NCI-H2081 (cell line): ENCODE results near the gene RUBCNL.

ENCODE experiments used
- DNase-seq, 2 experiments: peaks; one replicate each; lab custom pipeline; 2025; lab: John Stamatoyannopoulos, UW

RUBCNL gene

DNA sequence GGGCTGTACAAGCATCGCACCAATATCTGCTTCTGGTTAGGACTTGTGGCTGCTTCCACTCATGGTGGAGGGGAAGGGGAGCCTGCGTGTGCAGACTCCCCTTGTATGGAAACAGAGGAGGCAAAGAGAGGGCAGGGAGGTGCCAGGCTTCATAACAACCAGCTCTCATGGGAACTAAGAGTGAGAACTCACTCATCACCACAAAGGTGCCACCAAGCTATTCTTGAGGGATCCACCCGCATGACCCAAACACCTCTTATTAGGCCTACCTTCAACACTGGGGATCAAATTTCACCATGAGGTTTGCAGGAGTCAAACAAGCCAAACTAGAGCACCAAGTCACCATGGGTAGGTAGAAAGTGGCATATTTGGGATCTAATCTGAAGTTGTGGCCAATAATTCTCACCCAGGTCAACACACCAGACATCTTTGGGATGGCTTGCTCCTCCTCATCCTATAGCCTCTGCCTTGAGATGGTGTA lies 46.4 kb downstream of the RUBCNL start:
- no peak for DNase-seq

DNA sequence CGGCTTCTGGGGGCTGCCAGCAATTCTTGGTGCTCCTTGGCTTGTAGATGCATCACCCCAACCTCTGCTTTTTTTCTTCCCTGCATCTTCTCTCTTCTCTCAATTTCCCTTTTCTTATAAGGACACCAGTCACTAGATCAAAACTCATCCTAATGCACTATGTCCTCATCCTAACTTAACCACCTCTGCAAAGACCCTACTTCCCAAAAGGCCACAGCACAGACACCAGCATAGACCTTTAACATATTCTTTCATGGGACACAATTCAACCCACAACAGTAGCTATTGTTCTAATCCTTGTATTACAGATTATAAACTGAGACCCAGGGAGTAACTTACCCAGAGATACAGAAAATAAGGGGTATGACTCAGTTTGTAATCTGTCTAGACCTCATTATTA lies 47.0 kb downstream of the RUBCNL start:
- no peak for DNase-seq

DNA sequence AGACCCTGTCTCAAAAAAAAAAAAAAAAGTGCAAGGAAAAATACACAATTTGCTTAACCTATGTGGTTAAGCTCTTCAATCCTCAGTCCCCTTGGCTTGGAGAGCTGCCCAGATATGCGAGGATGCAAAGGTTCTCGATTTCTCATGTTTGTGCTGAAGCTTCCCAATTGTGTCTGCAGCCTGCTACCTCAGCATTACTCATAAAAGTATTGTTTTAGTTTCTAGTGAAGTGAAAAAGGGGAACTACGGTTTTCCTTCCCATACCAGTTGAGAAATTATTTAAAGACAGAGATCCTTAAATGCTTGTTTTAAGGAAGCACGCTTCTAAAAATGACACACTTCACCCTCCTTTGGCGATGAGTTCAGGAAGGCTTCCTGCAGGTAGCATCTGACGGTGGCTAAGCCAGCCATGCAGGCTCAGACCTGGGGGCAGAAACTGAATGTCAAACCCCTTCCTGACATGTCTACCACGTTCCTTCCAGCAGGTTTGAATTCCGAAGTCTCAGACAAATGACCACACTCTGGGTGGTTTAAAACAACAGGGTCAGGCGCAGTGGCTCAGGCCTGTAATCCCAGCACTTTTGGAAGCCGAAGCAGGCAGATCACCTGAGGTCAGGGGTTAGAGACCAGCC lies 47.9 kb downstream of the RUBCNL start:
- DNase-seq = no peak

DNA sequence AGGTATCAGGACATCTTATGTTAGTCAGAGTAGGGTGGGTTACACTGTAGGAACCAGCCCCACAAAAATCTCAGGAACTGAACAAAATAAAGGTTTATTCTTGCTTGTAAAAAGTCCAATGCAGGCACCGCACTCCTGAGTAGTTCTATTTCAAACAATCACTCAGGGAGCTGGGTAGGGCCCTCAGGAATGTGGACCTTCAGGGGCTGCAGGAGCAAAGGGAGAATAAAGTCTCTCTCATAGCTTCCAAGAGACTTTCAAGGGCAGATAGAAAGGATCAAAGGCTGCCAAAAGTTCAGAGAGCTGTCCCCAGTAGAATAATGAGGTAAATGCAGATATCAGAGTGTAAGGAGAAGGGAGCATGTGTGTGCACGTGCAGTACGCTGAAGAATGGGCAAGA lies 49.4 kb downstream of the RUBCNL start:
- DNase-seq = no peak

DNA sequence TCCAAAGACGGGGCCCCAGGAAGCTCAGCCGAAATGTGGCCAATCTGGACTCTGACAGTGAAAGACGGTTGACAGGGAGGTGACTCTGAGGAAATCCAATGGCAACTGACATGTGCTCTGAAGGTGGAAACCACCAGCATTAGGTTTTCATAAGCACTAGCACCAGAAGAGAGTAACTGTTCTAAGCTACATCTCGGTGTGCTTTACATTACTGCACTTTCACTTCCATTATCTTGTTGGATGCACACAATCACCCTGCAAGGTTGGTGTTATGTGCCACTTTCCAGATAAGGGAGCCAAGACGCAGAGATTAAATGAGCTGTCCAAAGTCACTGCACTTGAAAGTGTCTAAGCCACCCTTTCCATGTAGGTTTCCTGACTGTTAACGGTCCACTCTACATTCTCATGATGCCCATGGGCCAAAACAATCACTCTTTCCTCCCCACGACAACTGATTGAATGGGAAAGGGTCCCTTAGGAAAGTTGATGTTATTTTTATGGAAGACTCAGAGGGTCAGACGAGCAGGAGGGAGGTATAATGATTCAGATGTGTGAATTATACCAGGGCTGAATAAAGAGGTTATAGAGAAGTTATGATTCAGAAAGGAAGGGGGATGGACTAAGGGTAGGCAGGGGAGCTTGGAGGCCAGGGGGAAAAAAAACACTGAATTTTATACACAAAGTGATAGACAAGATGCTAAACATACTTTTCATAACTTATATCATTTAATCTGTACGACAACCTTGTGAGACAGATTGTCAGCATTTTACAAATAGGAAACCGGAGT lies 52.8 kb downstream of the RUBCNL start:
- DNase-seq = no peak

DNA sequence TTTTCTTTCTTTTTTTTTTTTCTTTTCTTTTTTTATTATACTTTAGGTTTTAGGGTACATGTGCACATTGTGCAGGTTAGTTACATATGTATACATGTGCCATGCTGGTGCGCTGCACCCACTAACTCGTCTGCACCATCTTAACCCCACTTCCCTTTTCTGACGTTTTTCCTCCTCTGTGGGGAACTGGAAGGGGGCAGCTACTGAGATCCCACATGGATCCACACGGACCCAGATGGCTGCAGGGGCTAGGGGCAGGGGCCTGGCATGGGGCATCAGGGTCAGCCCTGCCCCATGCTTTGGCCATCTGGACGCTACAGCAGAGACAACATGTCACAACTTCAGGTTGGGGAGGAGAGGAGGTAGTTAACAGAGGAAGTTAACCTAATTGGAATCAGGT lies 54.3 kb downstream of the RUBCNL start:
- no peak for DNase-seq

DNA sequence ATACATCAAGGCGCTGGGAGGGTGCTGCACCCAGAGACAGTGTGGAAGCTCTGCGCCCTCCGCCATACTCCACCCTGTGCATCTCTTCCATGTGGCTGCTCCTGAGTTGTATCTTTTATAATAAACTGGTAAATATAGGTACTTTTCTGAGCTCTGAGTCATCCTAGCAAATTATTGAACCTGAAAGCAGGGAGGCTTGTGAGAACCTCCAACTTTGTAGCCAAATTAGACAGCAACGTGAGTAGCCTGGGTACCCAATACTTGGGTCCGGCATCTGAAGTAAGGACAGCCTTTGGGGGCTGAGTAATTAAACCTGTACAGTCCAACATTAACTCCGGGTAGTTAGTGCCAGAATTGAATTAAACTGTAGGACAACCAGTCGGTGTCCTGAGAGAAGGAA lies 57.4 kb downstream of the RUBCNL start:
- no peak for DNase-seq

DNA sequence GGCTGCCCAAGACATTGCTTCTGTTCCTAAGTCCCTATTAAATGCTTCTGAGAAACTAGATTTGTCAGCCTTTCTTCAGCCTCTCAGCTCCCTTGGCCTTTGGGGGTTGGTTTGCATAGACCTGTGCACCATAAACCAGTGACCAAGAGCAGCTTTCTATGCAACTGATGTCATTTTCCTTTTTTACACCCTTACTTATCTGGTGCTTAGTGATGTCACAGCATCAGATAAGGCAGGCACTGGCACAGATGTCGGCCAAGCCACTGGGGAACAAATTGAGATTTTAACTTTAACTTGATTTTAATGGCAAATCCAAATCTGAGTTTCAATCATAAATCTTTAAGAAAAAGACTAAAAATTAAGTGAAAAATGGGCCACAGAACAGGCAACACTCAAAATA lies 59.8 kb downstream of the RUBCNL start:
- DNase-seq = no peak

DNA sequence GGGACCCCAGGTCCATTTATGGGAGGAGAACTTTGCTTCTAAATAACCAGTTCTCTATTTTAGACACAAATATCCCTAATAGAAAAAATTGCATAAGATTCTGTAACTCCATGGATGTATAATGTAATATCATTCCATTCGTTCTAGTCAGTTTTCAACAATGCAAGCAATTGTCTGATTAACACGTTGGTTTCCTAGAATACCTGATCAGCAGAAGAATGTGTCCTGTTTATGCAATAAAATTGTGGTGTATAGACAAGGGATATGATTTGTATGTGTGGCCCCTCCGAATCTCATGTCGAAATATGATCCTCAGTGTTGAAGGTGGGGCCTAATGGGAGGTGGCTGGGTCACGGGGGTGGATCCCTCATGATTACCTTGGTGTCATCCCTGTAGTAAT lies 62.1 kb downstream of the RUBCNL start:
- no peak for DNase-seq

DNA sequence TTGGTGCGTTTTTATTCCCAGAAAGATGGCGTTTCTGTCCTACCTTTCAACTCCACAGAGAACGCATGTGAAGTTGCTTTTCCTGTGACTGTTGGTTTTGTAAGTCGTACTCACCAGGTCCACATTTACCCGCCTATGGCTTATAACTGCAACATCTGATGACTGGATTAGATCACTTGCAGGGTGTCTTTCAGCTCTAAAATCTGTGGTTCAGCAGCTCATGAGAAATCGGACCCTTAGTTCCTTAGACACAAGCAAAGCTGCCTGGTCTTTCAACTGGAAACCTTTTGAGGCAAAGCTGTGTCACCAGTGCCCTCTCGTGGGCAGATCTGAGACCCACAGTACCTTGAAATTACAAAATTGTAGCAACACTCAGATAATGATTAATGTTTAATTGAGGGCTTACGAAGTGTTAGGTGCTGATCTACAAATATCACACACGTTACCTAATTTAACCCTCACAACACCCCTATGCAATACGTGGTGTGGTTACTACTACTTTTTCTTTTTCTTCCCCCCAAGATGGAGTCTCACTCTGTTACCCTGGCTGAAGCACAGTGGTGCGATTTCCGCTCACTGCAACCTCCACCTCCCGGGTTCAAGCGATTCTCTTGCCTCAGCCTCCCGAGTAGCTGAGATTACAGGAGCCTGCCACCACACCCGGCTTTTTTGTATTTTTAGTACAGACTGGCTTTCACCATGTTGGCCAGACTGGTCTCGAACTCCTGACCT lies 65.4 kb downstream of the RUBCNL start:
- DNase-seq = peak; percentile 2 to 51

DNA sequence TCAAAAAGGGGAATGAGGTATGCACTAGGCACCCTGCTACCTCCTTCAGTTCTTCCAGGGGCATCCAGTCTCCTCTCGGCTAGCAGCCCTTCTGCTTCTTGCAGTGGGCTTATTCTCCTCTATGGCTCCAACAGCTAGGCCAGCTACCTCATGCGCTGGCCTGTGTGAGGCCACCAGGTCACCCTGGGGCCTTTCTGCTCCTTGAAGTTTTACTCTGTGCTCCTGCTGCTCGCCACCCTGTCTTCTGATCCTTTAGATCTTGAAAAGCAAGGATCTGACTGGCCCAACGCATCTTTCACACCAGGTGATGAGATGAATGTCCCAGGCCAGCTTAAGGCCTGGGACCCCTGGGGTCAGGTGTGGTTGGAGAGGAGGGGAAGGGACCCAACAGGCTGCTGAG lies 66.2 kb downstream of the RUBCNL start:
- DNase-seq = no peak

DNA sequence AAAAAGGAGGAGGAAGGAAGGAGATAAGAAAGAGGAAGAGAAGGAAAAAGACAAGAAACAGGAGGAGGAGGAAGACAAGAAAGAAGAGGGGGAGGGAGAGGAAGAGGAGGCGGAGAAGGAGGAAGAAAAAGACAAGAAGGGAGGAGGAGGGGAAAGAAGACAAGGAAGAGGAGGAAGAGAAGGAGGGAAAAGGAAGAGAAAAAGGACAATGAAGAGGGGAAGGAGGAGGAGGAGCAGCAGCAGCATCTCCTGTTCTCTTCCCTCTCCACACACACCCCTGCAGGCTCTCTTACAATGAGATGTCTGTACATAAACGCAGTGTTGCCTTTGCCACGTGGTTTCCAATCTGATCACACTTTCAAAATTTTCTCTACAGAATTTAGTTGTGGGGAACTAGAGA lies 66.6 kb downstream of the RUBCNL start:
- no peak for DNase-seq

DNA sequence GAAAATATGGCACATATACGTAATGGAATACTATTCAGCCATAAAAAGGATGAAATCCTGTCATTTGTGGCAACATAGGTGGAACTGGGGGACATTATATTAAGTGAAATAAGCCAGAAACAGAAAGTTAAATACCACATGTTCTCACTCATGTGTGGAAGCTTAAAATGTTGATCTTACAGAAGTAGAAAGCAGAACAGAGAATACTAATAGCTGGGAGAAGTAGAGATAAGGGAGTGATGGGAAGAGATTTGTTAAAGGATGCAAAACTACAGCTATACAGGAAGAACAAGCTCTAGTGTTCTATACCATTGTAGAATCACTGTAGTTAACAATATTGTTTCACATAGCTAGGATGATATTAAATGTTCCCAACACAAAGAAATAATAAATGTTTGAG lies 68.1 kb downstream of the RUBCNL start:
- DNase-seq = no peak

DNA sequence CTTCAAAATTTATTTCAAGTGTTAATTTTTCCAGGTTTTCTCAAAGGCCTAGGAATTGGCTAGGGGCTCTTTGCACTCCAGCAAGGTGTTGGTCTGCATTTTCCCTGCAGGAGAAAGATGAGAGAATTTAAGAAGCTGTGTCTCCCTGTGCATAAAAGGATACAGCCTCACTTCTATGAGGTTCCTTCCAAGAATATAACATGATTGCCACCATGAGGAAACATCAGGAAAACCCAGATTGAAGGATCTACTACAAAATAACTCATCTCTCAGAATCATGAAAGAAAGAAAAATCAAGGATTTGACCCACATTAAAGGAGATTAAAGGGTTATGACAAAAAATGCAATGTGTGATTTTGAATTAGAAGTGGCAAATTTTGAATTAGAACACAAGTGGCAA lies 69.9 kb downstream of the RUBCNL start:
- no peak for DNase-seq

DNA sequence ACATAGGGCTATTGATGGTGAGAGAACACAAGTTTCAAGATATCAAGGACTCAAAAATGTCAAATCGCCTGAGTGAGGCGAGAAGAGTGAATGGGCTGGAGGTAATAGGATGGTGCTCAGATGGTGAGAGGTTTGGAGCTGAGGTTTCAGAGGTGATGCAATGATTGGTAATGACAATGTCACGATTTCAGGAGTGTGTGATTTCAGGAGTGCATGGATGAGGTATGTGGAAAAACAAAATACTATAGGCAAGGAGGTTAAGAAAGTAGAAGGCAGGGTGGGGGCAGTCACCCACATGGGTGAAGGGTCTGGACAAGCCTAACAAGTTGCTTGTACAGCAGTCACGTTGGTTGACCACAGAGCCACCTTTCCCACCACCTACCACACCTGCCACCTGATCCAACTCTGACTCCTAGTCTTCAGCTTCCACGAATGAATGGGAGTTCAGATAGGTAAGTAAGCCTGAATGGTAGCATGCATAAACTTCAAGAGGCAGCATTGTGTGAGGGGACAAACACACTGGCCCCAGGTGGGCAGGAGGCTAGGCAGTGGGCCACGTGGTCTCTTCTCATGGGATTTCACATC lies 71.5 kb downstream of the RUBCNL start:
- no peak for DNase-seq

DNA sequence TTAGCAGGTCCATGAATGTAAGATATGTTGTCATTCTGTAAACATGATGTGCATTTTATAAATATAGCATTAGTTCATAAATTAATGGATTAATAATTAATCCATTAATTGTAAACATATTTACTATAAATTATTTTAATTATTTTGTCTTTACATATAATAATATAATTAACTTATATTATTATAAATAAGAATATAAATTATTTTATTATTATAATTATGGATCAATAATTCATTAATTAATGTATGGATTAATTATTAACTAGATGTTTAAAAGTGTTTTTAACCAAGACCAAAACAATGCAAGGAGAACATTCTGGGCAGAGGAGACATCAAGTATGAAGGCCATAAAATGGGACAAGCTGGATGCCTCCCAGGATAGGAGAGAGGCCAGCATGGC lies 72.0 kb downstream of the RUBCNL start:
- no peak for DNase-seq

DNA sequence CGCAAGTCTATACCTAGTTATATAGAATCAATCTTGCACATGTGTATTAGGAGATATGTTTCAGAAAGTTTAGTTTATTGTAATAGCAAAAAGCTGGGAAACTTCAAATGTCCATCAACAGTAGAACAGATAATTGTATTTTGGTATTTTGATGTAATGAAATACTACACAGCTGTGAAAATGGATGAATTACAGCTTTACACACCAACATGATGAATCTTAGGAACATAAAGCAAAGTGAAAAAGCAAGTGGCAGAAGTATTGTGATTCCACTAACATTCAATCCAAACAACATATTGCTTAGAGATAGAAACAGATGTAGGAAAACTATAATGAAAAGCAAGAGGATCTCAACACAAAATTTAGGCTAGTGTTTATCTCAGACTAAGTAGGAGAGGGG lies 72.5 kb downstream of the RUBCNL start:
- no peak for DNase-seq

DNA sequence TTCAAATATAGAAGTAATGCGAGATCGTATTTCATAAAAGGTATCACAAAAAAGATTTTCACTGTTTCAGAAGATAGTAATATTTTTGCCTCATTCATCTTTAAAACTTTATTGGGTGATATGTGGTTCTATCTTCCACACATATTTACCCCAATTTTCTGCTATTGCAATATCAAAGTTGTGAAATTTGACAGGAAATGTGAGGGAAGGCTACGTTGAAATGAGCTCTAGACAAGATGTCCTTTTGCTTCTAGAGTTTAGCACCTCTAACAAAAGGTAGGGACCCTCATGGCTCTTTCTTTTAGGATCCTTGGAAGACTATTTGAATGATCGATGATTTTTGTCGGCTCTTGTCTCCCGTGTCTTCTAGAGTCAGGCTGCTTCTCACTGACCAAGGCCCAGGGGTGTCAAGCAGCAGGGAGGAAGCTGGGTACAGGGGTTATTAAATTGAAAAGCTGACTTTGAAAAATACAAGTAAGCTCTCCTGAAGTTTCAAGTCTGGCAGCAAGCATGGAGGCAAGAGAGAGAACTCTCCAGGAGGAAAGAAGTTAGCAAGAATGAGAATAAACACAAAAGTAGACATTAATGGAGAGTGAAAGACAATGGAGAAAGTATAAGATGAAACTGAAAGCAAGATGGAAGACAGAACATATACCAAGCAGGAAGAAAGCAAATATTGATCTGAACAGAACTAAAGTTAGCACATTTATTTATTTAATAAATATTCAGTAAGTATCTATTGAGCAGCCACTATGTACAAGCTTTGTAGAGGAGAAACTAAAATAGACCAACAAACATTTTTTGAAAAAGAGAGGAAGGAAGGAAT lies 73.4 kb downstream of the RUBCNL start:
- no peak for DNase-seq

DNA sequence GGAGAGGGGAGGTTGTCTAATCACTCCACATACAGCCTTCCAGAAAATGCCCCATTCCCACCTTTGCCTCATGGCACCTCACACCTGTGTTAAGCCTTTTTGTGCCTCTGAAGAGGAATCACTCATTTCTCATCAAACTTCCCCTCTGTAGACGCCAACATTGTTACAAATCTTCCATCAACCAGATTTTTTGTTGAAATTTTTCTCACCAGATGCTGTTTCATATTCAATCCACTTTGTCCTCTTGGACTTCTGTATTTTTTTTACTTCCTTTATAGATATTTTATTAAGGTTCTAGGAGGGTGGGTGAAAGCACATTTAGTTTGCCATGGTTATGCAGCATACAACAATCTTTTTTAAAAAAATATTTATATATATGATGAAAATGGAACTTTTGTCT lies 74.0 kb downstream of the RUBCNL start:
- no peak for DNase-seq

DNA sequence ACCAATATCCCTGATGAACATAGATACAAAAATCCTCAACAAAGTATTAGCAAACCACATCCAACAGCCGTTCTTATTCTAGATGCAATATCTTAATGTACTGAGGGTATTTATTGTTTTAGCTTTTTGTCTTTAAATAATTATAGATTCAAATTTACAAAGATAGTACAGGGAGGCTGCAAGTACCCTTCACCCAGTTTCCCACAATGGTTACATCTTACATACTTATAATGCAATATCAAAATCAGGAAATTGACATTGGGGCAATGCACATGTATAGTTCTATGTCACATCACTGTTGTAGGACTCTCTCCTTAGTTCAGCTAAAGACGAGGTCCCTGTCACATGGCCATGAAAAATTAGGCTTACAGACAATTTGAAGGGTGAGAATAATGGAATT lies 75.8 kb downstream of the RUBCNL start:
- no peak for DNase-seq

DNA sequence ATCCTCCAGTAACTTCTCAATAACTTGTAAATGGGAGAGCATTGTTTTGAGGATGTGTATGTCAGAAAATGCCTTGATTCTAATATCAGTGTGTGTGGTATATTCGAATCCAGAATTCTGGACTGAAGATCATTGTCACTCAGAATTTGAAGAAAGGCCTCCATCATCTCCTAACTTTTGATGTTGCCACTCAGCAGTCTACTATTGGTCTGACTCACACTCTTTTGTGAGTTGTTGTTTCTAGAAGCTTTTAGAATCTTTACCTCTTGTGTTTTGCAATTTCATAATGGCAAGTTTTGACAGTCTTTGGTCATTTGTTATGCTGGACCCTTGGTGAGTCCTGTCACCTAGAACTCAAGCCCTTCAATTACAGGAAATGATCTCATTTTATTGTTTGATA lies 77.0 kb downstream of the RUBCNL start:
- DNase-seq = no peak

DNA sequence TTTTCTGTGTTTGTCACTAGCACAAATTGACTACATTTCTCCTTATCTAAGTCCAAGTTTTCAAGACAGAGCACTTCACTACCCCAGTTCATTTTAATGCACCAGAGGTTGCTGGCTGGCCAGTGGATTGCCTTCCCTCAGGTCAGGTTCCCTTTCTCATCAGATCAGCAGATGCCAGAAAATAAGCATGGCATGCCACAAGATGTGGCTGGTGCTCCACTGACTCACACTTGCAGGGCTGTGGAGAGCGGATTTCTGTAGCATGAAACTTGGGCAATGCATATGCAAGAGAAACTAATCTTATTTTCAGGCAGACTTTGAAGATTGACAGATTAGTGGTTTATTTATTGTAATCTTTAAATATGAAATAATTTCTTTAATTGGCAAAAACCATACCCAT lies 79.5 kb downstream of the RUBCNL start:
- no peak for DNase-seq
